Astrocyte (in vitro differentiated cells and primary cell): Measurements from ENCODE around the gene ZNF613. TPM values are rescaled to one million over a fixed set of nuclear protein-coding genes. Genes with fewer than 3 reads are reported as not detected.
"Not testable (repeated sequence)": the region's sequence is repeated elsewhere in the genome, so short reads cannot be mapped to it uniquely, and the experiment has no call there.

ENCODE experiments used
- DNase-seq: peaks from one replicate; pipeline ENCODE4 v3.0.0-alpha.2; 2010; ENCODE audit warnings: low read depth
- FAIRE-seq: peaks from 2 replicates; lab custom pipeline; 2011; peaks lifted over from hg19 to GRCh38; lab: Jason Lieb, UNC
- H2AFZ ChIP-seq: 2 replicates; pipeline ENCODE4 v1.6.0; 2012; ENCODE audit warnings: low read depth, low read length, inconsistent platforms
- H3K27ac ChIP-seq: 2 replicates; pipeline ENCODE4 v1.5.1; 2011; ENCODE audit warnings: low read depth, low read length, inconsistent platforms
- H3K27me3 ChIP-seq: 2 replicates; pipeline ENCODE4 v1.6.0; 2011; ENCODE audit warnings: low read length, inconsistent platforms; ENCODE audit not compliant: insufficient read depth
- H3K36me3 ChIP-seq: 2 replicates; pipeline ENCODE4 v1.5.1; 2011; ENCODE audit warnings: low read length, inconsistent platforms; ENCODE audit not compliant: insufficient read depth
- H3K4me1 ChIP-seq: 2 replicates; pipeline ENCODE4 v1.5.1; 2011; ENCODE audit warnings: low read length, inconsistent platforms; ENCODE audit not compliant: insufficient read depth
- H3K4me2 ChIP-seq: 2 replicates; pipeline ENCODE4 v1.6.0; 2012; ENCODE audit warnings: low read length, inconsistent platforms
- H3K4me3 ChIP-seq: 2 replicates; pipeline ENCODE4 v1.5.1; 2011; ENCODE audit warnings: low read depth, mild to moderate bottlenecking, low read length, inconsistent platforms; ENCODE audit not compliant: insufficient read depth
- H3K79me2 ChIP-seq: 2 replicates; pipeline ENCODE4 v1.6.0; 2012; ENCODE audit warnings: mild to moderate bottlenecking, low read length, inconsistent platforms; ENCODE audit not compliant: insufficient read depth
- H3K9ac ChIP-seq: 2 replicates; pipeline ENCODE4 v1.6.0; 2012; ENCODE audit warnings: mild to moderate bottlenecking, low read length, inconsistent platforms
- H3K9me3 ChIP-seq: 2 replicates; pipeline ENCODE4 v1.5.1; 2012; ENCODE audit warnings: low read depth, mild to moderate bottlenecking, low read length, inconsistent platforms; ENCODE audit not compliant: insufficient read depth
- H4K20me1 ChIP-seq: 2 replicates; pipeline ENCODE4 v1.6.0; 2012; ENCODE audit warnings: low read length, inconsistent platforms; ENCODE audit not compliant: insufficient read depth
- H3K27ac Mint-ChIP-seq: one replicate; pipeline ENCODE4 v1.8.0; 2021; ENCODE audit warnings: mild to moderate bottlenecking, mixed read lengths; ENCODE audit not compliant: unreplicated experiment
- H3K27me3 Mint-ChIP-seq: one replicate; pipeline ENCODE4 v1.8.0; 2021; ENCODE audit warnings: low read depth, mixed read lengths; ENCODE audit not compliant: unreplicated experiment
- H3K36me3 Mint-ChIP-seq: one replicate; pipeline ENCODE4 v1.8.0; 2021; ENCODE audit warnings: low read depth, mixed read lengths; ENCODE audit not compliant: unreplicated experiment
- H3K4me1 Mint-ChIP-seq: one replicate; pipeline ENCODE4 v1.8.0; 2021; ENCODE audit warnings: low read depth, mixed read lengths; ENCODE audit not compliant: unreplicated experiment
- H3K4me3 Mint-ChIP-seq: one replicate; pipeline ENCODE4 v1.8.0; 2021; ENCODE audit warnings: mild to moderate bottlenecking, moderate library complexity, mixed read lengths; ENCODE audit not compliant: unreplicated experiment
- H3K9me3 Mint-ChIP-seq: one replicate; pipeline ENCODE4 v1.8.0; 2021; ENCODE audit warnings: mild to moderate bottlenecking, mixed read lengths; ENCODE audit not compliant: unreplicated experiment
- EZH2 ChIP-seq: IDR thresholded peaks from 2 replicates; pipeline ENCODE4 v1.6.1; 2012; ENCODE audit warnings: mild to moderate bottlenecking, low read length, inconsistent platforms; ENCODE audit not compliant: insufficient read depth
- total RNA-seq: library from RNA; stranded (reverse); gene quantifications from 2 replicates; pipeline ENCODE4 v1.2.1, GENCODE V29; 2021
- TF ChIP-seq, protein P1 (sequence below): IDR thresholded peaks from 2 replicates; pipeline ENCODE4 v1.5.1; 2011; ENCODE audit warnings: low read depth, mild to moderate bottlenecking, inconsistent platforms, low read length, moderate library complexity; ENCODE audit not compliant: insufficient read depth

Gene ZNF613
- total RNA-seq, 1 donor from 2014 or later = 7.2 TPM

DNA sequence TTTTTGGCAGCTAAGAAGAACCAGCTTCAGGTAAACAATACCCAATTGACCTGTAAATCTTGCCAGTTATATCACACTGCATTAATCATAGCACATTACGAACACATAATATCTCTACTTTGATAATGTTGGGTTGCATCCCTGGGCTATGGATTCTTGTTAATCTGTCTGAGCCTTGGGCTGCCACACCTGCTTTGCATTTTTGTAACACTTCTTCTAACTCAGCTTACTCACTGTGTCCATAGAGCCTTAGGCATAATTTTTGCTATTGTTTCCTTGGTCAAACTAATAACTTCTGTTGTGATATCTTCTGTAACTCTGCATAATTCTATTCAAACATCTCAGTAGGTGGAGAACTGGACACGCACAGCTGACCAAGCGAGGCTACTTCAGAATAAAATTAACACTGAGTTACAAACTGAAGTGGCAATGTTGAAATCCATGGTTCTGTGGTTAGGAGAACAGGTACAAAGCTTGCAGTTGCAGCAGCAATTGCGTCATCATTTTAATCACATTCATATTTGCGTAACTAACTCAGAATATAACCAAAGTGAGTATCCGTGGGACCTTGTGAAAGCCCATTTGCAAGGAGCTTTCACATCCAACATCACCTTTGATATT is 53.0 kb downstream of the ZNF613 start:
- Histone ChIP-seq H2AFZ (no peak overlapping the region), H3K4me3 (no peak overlapping the region), H3K27me3 (no peaks in the 10 kb centered on the region), H3K27ac (no peak overlapping the region), H3K36me3 (no peaks in the 10 kb centered on the region), H3K4me2 (no peak overlapping the region), H3K79me2 (peaks cover 69% of the 10 kb centered on the region), H3K9ac (no peak overlapping the region), H3K9me3 (peaks cover 11% of the 10 kb centered on the region), H4K20me1 (no peaks in the 10 kb centered on the region), H3K4me1 (no peaks in the 10 kb centered on the region)
- Mint-ChIP-seq H3K4me3 (no peak overlapping the region), H3K27me3 (no peaks in the 10 kb centered on the region), H3K27ac (no peak overlapping the region), H3K4me1 (no peaks in the 10 kb centered on the region), H3K36me3 (peaks cover 38% of the 10 kb centered on the region), H3K9me3 (peaks cover 32% of the 10 kb centered on the region)
- DNase-seq (no peak), FAIRE-seq (no peak)
- TF ChIP-seq EZH2 = no peak
- TF ChIP-seq, protein P1, sequence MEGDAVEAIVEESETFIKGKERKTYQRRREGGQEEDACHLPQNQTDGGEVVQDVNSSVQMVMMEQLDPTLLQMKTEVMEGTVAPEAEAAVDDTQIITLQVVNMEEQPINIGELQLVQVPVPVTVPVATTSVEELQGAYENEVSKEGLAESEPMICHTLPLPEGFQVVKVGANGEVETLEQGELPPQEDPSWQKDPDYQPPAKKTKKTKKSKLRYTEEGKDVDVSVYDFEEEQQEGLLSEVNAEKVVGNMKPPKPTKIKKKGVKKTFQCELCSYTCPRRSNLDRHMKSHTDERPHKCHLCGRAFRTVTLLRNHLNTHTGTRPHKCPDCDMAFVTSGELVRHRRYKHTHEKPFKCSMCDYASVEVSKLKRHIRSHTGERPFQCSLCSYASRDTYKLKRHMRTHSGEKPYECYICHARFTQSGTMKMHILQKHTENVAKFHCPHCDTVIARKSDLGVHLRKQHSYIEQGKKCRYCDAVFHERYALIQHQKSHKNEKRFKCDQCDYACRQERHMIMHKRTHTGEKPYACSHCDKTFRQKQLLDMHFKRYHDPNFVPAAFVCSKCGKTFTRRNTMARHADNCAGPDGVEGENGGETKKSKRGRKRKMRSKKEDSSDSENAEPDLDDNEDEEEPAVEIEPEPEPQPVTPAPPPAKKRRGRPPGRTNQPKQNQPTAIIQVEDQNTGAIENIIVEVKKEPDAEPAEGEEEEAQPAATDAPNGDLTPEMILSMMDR = no peak

DNA sequence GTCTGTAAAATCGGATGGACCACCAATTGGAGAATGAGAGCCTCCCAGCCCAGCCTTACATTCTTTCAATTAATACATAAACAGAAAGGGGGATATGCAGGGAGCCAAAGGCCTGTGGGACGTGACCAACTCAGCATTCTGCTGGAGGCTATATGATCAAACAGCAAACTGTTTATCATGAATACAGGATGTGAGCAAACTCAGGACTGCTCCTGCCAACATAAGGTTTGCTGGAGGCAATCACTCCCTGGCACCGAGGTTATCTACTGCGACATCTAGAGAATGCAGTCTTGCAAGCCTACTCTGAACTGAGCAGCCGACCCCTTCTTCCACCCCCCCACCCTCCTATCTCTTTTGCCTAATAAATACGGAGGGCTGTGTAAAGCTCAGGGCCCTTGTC is 53.7 kb downstream of the ZNF613 start:
- peaks cover 11% of the 10 kb centered on the region for H3K9me3 ChIP-seq
- not testable (repeated sequence) for H4K20me1 ChIP-seq, H3K4me3 ChIP-seq, DNase-seq, H3K27me3 Mint-ChIP-seq, H3K9ac ChIP-seq, H3K4me1 Mint-ChIP-seq, H3K27me3 ChIP-seq, H3K36me3 ChIP-seq, H3K4me2 ChIP-seq, H3K4me3 Mint-ChIP-seq, H2AFZ ChIP-seq, FAIRE-seq, H3K27ac Mint-ChIP-seq, H3K4me1 ChIP-seq, H3K27ac ChIP-seq
- Mint-ChIP-seq H3K9me3 (peaks cover 32% of the 10 kb centered on the region), H3K36me3 (peaks cover 38% of the 10 kb centered on the region)
- peaks cover 76% of the 10 kb centered on the region for H3K79me2 ChIP-seq

DNA sequence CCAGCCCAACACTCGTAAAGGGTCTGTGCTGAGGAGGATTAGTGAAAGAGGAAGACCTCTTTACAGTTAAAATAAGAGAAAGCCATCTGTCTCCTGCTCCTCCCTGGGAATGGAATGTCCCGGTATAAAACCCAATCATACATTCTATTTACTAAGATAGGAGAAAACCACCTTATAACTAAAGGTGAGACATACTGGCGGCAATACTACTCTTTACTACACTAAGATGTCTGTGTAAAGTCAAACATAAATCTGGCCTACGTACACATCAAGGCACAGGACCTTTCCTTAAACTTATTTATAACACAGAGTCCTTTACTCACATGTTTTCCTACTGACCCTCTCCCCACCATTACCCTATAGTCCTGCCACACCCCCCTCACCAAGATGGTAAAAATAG is 56.1 kb downstream of the ZNF613 start:
- H3K4me2 ChIP-seq = no peak overlapping the region
- no peak overlapping the region for H3K4me3 ChIP-seq
- no peaks in the 10 kb centered on the region for H4K20me1 ChIP-seq
- H3K9me3 Mint-ChIP-seq = peaks cover 33% of the 10 kb centered on the region
- H3K79me2 ChIP-seq = peaks cover 75% of the 10 kb centered on the region
- H3K27me3 ChIP-seq = no peaks in the 10 kb centered on the region
- H3K27me3 Mint-ChIP-seq = no peaks in the 10 kb centered on the region
- DNase-seq (no peak), FAIRE-seq (no peak)
- no peak overlapping the region for H3K27ac ChIP-seq
- H2AFZ ChIP-seq = no peak overlapping the region
- no peak overlapping the region for H3K4me3 Mint-ChIP-seq
- no peaks in the 10 kb centered on the region for H3K4me1 ChIP-seq
- no peak overlapping the region for H3K27ac Mint-ChIP-seq
- no peak overlapping the region for H3K9ac ChIP-seq
- H3K36me3 ChIP-seq = no peaks in the 10 kb centered on the region
- H3K4me1 Mint-ChIP-seq = no peaks in the 10 kb centered on the region
- no peak for TF ChIP-seq EZH2
- TF ChIP-seq, protein P1 = no peak
- H3K36me3 Mint-ChIP-seq = peaks cover 25% of the 10 kb centered on the region
- peaks cover 12% of the 10 kb centered on the region for H3K9me3 ChIP-seq
